ENCODE measurements around the gene ULBP3.

- TF ChIP-seq CTCF (IDR thresholded peaks at IDR 0.05) (no peak), POLR2A (IDR thresholded peaks at IDR 0.05) (no peak)
These were observed 10.7 kb upstream of the ULBP3 start for GRCh38 chr6:150079604-150080003.
